Limb (tissue), 2 donors: Measurements from ENCODE around the gene UFSP2.
"Not testable (repeated sequence)": the region's sequence is repeated elsewhere in the genome, so short reads cannot be mapped to it uniquely, and the experiment has no call there.

Experiments used
- DNase-seq, 2 donors: peaks; one replicate each; pipeline ENCODE4 v3.0.0-alpha.2; 2016; ENCODE audit errors: extremely low spot score in 2 of 2

The UFSP2 gene

DNA sequence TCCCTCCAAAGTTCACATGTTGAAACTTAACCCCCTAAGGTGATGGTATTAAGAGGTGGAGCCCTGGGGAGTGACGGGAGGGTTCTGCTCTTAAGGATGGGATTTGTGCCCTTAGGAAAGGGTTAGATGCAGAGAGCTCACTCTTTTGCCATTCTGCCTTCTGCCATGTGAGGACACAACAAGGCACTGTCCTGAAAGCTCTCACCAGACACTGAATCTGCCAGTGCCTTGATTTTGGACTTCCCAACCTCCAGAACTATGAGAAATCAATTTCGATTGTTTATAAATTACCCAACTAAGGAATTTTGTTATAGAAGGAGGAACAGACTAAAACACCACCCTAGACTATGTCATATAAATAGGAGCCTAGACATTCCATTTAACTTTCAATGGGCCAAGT is 41.7 kb downstream of the UFSP2 start:
- no peak for DNase-seq

DNA sequence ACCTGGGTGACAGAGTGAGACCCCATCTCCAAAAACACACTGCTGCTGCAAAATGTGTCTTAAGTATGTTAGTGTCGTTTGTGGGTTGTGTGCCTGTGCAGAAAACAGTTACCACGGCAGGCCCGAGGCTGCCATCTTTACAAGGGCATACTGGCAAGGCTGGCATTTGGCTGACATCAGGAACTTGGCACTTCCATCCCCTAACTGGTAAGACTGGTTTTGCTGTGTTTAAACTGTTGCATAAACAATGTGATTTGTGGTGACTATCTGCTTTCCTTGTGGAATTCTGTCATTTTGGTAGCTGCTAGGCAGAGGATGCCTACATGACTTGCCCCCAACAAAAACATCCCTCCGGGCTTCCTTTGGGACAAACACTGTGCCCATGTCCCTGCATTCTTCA is 42.3 kb downstream of the UFSP2 start:
- no peak for DNase-seq

DNA sequence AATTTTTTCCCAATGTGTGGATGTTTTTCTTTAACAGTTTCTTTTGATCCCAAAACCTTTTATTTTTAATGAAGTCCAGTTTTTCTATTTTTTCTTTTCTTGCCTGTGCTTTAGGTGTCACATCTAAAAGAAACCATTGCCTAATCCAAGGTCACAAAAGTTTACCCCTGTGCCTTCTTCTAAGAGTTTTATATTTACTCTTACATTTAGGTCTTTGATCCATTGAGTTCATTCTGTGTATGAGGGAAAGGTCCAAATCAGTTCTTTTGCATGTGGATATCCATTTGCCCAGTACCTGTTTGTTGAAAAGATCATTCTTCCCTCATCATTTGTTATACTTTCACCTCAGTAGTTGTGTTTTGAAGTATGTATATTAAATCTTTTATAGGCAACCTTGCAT is 43.0 kb downstream of the UFSP2 start:
- DNase-seq: no peak

DNA sequence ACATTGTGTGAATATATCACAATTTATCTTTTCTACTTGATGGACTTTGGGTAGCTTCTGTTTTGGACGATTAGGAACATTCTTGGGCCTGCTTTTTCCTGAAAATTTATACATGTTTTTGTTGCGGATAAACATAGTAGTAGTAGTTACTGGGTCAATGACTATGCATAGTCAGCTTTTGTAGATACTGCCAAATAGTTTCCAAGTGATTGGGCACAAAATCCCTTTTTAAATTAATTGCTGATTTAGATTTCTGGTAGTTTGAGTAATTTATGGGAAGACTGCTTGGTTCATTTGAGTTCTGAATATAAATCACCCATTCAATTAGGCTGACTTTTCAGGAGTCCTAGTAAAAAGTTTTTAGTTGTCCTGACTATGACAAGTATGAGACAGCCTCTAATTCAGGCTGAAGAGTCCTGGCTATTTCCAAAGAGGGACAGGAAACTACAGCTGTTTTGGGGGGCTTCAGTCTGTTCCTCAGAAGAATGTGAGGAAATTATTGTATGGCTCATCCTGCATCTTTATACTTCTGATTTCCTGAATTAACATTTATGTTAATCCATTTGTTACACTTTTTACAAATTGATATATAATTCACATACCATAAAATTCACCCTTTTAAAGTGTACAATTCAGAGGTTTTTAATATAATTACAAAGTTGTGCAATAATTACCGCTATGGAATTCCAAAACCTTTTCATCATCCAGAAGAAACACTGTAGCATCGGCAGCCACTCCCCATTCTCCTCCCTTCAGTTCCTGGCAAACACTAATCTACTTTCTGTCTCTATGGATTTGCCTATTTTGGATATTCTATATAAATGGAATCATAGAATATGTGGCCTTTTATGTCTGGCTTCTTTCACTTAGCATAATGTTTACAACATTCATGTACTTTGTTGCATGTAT is 44.2 kb downstream of the UFSP2 start:
- DNase-seq: no peak

- DNase-seq: no peak
Observed at GRCh38 chr4:185380320-185380719, 45.4 kb downstream of the UFSP2 start.

DNA sequence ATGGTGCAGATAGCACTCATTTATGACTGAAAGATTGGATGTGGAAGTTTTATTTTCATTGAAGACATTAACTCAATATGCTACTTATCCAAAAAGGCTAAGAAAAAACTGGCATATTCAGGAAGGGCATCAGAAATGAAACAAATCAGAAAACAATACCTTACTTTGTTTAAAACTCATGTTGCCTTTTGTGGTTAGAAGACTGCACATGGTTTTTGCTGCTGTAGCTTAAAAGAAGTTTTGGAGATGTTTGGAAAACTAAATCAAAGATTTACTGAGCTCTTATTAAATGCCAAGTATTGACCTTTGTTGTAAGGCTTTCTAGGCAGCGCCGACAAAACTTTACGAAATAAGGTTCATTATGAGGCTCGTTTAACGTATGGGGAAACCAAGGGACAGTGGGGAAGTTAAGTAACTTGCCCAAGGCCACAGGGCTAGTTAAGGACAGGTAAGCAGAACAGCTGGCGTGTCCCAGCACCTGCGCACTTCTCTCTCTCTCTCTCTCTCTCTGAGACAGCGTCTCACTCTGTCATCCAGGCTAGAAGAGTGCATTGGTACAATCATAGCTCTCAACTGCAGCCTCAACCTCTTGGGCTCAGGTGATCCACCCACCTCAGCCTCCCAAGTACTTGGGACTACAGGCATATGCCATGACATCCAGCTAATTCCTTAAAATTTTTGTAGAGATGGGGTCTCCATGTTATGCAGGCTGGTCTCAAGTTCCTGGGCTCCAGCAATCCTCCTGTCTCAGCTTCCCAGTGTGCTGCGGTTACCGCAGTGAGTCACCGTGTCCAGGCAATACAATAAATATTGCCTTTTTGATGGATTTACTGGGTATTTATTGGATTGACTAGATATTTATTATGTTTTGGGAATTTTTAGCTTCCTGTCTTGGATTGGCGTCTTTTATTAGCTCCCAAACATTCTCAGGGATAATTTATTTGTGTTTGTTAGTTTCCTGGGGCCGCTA is 46.2 kb downstream of the UFSP2 start:
- no peak for DNase-seq

DNA sequence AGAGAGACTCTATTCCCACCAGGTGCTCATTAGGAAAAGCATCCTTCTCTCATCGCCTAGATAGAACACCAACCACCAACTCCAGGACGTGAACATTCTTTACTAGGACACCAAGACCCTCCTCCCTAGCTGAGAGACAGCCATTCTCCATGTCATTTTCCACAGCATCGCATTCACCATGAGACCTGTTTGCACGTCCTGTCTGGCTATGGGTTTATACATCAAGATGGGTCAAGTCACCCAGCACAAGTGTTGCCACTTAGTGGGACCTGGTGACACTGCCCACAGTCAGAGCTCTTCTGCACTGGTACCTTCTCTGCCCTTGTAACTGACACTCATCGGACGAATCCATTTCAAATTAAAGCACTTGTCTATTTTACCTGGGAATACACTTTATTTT is 47.5 kb downstream of the UFSP2 start:
- DNase-seq: no peak

DNA sequence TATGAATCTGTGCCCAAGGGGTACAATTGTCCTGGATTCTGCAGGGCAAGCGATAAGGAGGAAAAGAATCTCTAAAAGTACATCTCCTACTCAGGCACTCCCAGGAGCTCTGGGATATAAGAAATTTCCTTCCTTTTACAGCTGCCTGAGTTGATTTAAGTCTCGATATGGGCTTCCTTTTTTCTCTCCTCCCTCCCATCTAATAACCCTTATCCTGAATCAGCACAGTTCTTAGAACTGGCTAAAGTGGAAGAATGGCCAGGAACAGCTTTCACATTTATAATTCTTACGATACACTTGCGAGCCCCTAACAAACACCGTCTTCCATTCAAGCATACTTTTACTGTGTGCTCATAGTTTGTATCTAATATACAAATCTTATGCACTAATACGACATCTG is 51.2 kb downstream of the UFSP2 start:
- no peak for DNase-seq

DNA sequence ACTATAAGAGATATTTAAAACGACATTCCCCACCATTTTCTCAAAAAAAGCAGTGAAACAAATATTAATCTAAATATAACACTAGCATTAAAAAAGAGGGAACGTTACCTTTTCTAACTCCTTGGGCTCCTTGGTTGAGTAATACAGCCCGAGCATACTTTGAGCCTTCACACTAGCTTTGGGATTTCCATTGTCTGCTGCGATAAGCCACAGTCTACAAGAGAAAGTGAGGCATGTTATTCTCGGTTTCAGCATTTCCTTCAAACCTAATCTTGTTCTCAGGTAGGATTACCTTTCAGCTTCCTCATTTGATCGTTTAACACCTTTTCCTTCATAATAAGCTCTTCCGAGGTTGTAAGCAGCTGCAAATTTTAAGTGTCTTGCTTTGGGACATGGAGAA is 51.7 kb downstream of the UFSP2 start:
- no peak for DNase-seq

DNA sequence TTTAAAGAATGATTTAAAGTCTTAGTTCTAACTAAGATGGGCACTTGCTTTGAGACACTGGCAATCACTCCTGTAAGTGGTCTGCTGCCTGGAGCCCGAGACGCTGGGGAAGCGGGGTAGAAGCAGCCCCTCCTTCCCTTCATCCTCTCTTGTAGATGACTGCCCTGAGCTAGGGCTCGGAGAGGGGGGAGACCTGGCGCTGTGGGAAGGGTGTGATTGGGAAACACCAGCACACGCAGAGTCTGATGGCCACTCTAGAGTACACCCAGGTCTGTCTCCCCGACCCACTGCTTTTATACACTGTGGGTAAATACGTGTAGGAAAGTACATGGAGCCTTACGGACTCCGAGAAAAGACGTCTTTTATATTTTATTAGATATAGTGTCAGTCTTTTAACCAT is 54.1 kb downstream of the UFSP2 start:
- no peak for DNase-seq

GRCh38 chr4:185370268-185370949 is 55.4 kb downstream of the UFSP2 start:
- no peak for DNase-seq

GRCh38 chr4:185369731-185370130 is 56.0 kb downstream of the UFSP2 start:
- no peak for DNase-seq

GRCh38 chr4:185364886-185365285 is 60.9 kb downstream of the UFSP2 start:
- no peak for DNase-seq

- DNase-seq: no peak
Observed at GRCh38 chr4:185363251-185363650, 62.5 kb downstream of the UFSP2 start.

DNA sequence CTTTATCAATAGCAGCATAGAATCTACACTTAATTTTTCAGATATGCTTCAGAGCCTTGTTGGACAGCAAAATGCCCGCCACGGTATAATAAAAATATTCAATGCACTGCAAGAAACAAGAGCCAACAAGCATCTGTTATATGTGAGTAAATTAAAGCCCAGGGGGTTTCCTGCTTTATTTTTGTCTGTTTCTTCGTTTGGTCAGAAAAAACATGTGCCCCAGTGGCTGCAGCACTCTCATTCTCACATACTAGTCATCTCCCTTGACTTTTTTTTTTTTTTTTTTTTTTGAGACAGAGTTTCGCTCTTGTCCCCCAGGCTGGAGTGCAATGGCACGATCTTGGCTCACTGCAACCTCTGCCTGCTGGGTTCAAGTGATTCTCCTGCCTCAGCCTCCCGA is 63.2 kb downstream of the UFSP2 start:
- DNase-seq: not testable (repeated sequence)

DNA sequence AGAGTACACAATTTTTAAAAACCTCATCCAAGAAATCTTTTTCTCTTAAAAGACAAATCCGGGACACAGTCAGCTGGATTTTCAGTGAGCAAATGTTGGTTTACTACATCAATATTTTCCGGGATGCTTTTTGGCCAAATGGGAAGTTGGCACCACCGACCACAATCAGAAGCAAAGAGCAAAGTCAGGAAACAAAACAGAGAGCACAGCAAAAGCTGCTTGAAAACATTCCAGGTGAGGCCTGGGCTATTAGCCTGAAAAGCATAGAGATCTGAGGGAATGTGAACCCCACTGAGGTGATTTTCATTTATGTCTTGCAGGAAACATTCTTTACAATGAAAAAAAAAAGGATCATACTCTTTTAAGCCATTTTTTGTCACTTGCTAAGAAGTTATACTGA is 63.9 kb downstream of the UFSP2 start:
- no peak for DNase-seq

GRCh38 chr4:185359767-185360446 is 65.9 kb downstream of the UFSP2 start:
- no peak for DNase-seq

DNA sequence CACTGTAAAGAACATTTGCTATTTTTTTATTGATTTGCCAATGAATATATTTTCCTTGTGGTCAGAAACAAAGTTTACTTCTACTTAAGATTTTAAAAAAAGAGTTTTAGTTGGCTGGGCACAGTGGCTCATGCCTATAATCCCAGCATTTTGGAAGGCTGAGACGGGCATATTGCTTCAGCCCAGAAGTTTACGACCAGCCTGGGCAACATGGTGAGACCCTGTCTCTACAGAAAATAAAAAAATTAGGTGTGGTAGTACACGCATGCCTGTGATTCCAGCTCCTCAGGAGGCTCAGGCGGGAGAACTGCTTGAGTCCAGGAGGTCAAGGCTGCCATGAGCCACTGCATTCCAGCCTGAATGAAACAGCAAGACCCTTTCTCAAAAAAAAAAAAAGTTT is 66.8 kb downstream of the UFSP2 start:
- no peak for DNase-seq

DNA sequence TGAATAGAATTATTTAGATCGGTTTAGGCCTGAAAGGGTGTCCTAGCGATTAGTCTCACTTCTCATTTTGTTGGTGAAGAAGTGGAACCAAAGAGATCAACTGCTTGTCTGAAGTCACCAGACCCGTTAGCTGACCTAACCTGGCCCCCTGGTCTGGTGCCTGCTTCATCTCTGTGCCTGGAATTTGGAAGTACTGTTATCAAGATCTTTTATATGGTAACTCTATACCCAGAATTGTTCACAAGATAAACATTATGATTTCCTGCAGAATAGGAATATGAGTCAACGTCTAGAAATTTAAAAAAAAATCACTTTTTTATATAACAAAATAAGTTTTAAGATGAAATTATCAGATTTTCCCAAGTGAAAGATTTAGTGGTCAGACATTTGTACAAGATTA is 67.2 kb downstream of the UFSP2 start:
- no peak for DNase-seq

GRCh38 chr4:185357733-185358440 is 67.9 kb downstream of the UFSP2 start:
- no peak for DNase-seq

GRCh38 chr4:185357211-185357610 is 68.6 kb downstream of the UFSP2 start:
- peak in 1 of 2 donors; percentile 29 for DNase-seq
